ENCODE measurements around the gene ASAP3.

Gene ASAP3

DNA sequence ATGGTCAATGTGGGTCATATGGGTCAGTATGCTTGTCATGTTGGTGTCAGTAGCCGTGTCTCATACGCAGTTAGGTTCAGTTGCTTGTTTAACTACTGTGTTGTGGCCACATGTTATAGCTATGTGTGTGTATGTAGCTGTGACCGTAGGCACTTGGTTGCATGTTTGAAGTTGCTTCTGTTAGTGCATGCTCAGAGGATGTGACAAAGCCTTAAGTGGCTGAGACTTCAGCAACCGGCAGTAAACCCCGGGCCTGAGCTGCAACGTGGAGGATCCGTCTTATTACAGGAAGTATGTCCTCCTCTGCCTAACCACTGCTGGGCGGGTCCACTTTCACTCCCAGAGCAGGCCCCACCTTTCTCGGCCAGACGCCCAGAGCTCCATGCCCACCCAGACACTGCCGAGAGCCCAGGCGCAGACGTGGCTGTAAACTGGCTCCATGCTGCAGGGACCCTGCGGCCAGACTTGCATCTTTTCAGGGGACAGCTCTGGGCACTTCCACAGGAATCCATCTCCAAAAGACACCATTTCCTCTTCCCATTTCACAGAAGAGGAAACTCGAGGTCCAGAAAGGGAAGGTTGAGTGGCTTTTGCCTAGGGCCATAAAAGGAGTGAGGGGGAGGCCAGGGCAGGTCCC is 61.6 kb downstream of the ASAP3 start:
- peak; percentile 41 for DNase-seq

DNA sequence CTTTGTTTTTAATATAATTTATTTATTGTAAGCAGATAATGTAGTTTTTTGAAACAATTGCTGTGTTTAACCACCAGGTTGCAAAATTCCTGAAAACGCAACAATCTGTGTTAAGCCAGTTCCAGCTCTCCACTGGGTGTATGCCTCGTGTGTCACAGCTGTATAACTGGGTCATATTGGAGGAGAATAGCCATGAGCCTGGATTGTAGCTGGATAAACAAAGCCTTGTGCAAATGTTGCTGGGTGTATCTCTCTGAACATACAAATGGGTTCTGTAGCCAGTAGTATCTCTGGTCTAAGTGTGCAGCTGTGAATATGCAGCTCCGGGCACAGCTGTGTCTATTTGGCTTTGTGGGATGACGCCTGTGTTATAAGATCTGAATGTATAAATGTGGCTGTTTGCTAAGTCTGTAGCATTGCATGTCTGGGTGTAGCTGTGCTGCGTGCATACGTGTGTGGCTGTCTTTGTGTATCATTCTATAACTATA is 62.2 kb downstream of the ASAP3 start:
- DNase-seq, result no peak

DNA sequence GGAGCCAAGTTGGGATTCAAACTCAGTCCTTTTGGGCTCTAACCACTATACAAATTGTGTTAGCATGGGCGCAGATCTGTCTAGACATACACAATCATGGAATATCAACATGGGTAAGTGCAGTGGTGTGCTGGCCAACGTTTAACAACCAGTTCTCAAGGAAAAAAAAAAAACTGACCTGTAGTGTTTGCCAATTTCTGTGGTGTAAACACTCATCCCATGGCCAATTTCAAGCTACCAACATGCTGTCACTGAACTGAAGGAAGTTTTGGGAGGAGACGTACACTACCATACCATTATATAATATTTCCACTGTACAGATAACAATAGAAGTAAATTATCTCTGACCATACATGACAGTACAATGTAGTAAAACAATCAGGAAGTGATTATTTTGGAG is 62.6 kb downstream of the ASAP3 start:
- DNase-seq, result no peak

DNA sequence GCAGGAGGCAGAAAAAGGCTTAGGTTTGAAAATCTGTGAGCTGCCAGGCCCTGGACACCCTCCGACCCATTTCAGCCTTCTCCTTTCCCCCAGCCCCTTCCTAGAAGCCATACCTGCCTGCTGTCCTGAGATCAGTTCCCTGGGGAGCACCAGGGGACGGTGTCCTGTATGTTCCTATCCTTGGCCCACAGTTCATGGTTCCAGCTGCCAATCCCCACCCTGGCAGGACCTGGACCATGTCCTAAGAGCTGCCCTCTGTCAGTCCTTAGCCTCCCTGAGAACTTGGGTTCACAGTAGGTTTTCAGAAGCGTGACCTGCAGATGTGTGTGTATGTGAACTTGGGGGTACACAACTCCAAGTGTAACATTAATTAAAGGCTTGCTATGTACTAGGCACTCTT is 63.2 kb downstream of the ASAP3 start:
- no peak for DNase-seq

DNA sequence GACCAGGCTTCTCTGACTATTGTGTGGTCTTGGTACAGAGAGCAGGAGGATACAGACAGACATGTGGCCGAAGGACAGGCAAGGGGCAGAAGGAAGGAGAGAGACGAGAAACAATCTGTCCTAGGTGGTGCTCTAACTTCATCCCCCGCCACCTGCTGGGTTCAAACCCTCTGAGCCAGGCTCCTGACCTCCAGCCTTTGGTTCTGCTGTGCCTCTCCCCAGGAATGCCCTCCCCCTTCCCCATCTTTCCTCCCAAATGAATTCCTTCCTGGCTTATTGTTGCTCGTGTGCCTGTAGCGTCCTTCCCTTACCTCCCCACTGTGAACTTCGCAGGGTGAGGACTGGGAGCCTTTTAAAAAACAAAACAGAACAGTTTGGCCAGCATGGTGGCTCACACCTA is 64.8 kb downstream of the ASAP3 start:
- no peak for DNase-seq

DNA sequence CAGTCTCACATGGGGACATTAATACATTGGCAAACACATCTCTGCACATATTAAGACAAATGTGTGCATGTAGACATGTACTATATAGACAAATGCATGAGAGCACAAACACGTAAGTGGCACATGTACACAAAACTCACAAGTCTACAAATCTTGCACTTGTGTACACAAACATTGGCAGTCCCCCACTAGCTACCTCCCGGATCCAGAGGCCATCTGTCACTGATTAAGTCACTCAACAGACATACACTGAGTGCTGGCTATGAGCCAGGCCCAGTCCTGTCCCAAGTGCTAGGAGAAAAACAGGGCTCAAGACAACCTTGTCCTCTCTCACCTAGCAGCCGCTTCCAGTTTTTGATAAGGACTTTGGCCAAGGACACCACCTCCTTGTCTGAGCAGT is 66.4 kb downstream of the ASAP3 start:
- DNase-seq, result no peak

DNA sequence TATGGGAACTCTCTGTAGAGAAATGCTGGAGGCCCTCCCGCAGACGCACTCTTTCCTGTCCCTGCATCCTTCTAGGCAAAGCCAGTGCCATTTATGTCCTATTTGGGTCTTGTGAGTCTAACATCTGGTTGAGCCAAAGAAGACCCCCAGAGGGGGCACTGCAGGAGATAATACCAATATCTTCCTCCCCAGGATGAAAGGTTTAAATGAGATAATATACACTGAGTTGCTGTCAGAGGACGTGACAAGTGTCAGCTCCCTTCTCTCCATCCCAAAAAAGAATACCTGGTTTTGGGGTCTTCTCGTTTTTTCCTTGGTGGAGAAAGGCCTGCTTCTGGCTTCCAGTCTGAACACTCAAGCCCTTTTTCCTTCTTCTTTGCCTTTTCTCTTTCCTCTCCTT is 67.0 kb downstream of the ASAP3 start:
- no peak for DNase-seq

DNA sequence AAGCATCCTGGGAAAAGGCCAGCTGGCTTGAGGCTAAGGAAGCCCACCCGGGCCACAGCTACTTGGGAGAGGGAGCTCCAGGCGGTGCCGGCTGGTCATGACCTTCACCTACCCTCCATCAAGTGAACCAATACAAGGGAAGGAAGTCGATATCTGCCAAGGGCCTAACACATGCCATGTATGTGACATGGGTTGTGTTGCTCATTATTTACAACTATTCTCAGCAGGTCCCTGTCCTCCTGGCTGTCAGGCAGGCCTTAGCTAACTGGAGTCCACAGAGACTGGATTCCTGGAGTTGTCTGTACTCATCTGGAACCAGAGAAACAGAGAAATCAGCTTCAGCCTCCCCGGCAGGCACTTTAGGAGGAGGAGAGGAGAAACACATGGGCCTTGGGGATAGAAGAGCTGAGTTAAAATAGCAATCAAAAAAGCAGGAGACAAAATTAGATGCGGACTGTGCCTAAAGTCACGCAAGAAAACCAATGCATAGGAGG is 75.1 kb downstream of the ASAP3 start:
- no peak for DNase-seq

DNA sequence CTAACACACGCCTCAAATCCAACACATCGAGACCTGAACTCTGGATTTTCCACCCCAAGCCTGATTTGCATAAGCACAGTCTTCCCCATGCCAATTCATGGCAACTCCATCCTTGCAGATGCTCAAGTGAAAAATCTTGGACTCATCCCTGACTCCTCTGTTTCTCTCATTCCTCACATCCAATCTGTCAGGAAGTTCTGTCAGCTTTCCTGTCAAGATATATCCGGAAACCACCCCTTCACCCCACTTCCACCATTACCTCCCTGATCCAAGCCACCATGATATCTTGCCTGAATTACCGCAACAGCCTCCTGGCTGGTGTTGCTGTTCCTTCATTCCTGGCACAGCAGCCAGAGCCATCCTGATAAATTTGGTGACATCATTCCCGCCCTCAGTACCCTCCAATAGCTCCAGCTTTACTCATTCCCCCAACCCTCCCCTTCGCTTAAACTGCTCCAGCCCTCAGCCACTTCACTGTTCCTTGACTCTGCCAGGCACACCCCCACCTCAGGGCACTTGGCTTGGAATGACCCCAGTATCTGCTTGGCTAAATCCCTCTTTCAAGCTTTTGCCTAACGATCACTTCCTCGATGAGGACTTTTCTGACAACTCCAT is 76.9 kb downstream of the ASAP3 start:
- no peak for DNase-seq

DNA sequence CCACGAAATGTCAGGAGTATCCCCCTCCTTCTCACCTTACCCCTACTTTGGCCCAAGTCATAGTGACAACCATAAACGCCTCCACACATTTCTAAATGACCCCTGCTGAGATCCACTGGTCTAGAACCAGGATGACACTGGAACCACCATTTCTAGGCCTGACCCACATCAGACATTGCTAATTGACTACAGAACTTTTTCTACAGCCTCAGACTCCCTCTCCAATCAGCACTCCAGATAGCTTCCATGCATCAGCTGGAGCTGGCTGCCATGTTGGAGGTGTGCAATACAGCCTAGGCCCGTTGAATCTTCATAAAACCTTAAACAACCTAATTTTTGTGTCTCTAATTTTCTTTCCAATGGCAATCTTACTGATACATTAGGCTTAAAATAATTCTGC is 78.0 kb downstream of the ASAP3 start:
- DNase-seq, result no peak

DNA sequence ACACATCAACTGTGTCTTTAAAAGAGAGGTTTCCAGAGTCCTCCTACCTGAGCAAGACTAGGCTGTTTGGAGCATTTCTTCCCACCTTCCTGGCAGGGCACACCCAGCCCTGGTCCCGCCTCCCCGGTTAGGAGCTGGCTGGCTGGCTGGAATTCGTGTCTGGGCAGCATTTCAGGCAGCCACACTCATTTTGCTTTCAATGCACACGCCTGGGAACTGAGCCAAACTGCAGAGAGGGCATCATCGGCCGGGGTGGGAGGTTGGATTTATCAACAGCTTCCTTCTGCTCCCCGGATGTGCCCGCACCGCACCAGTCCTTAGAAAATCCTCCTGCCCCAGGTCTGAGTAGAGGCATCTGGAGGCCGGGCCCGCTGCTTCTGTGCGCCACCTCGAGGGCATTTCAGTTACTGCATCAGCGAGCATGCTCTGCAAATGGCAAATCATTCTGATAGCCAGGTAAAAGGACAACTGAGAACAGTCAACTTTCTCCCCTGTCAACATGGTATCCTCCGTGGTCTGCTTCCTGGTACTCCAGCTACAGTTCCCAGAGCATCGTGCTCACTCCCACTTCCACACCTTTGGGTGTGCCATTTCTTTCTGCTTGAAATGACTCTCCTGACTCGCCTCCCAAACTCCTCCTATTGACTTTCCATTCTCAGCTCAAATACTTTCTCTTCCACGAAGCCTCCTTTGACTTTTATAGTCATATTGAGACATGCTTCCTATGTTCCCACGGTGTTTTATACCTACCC is 80.1 kb downstream of the ASAP3 start:
- peak; percentile 81 for DNase-seq

DNA sequence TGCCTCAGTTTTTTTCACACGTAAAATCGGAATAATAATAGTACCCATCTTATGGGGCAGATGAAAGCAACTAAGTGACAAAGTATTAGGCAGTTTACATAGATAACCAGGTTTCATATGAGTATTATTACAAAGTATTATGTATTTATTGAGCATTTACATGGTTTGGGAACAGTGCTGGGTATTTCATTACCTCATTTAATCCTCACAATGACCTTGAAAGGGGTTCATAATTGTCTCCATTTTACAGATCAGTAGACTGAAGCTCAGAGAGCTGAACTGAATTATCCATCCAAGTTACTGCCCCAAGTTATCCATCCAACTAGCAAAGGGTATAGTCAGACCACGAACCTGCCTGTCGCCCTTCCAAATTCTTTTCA is 80.6 kb downstream of the ASAP3 start:
- no peak for DNase-seq

DNA sequence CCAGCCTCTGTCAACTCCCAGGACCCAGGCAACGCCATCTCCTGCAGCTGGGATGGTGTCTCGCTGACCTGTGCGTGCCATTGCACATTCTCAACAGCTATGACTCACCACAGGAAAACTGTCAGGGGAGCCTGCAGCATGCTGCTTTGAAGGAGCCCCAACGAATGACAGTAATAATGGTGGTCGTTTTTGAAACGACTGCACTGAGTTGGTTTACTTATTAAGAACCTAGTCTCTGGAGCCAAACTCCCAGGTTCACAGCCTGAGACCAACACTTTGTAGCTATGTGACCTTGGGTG is 81.0 kb downstream of the ASAP3 start:
- DNase-seq, result no peak

DNA sequence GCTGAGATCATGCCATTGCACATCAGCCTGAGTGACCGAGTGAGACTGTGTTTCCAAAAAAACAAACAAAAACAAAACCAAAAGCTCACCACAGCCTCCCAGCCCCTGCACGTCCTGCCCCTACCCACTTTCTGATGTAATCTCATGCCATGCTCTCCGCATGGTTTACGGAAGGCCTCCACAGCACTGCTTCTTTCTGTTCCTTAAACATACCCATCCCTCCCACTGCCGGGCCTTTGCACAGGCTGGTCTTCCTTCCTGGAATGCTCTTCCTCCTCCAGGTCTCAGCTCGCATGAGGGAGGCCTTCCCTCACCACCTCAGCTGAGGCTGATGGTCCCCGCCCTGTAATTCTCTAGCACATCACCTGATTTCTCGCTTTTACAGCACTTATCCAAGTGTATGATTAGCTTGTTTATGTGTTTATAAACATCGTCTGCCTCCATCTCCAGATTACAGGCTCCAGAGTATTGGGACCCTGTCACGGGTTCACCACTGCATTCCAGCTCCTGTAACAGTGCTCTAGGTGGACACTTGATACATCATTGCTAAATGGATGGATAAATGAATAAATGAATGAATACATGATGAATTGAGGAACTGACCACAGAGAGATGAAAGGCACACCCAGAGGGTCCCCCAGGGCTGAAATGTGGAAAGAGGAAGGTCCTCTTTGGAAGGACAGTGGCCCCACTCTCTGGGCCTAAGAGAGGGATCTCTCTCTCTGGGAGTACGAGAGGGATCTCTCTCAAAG is 81.5 kb downstream of the ASAP3 start:
- DNase-seq, result no peak

DNA sequence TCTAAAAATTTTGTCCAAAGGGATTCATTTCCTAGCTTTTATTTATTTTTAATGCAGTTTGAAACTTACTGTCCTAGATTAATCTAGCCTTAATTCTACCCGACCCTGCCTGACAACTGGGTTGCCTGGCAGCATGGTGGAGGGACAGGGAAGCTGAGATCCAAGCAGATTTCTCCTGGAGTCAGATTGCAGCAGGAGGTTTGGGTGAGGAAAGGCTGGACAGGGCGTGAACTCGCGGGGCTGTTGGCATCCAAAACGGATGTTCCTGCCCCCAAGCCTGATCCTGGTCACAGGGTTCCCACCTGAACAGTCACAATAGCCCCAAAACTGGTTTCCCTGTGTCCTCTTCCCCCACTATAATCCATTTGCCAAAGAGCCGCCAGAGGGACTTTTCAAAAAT is 82.7 kb downstream of the ASAP3 start:
- DNase-seq, result no peak

DNA sequence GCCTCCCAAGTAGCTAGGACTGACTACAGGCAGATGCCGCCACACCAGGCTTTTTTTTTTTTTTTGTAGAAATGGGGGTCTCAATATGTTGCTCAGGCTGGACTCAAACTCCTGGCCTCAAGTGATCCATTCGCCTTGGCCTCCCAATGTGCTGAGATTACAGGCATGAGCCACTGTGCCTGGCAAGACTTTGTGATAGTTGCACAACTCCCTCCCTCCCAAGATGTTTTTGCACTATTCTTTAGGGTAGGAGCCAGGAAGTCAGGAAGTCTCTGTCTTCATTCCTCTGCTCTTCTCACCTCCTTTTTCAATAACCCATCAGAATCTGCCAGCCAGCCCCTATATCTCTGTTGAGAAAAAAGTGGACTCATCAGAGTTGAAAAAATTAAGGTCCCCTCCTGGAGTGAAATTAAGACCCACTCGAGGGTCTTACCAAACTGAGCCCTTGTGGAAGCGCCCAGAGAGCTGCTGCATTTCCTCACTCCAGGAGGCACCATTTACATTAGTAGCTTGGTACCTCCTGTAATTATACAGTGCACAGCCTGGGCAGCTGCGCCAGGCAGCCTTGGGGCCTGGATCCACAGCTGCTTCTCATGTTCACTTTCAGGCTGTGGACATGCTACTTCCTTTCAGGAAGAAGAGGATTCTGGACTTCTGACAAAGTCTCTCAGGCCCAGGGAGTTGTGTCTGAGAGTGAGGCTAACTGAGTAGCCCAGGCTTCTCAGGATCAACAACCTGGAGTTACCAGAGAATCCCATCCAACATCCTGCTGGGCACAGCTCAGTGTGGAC is 83.5 kb downstream of the ASAP3 start:
- DNase-seq, result no peak

DNA sequence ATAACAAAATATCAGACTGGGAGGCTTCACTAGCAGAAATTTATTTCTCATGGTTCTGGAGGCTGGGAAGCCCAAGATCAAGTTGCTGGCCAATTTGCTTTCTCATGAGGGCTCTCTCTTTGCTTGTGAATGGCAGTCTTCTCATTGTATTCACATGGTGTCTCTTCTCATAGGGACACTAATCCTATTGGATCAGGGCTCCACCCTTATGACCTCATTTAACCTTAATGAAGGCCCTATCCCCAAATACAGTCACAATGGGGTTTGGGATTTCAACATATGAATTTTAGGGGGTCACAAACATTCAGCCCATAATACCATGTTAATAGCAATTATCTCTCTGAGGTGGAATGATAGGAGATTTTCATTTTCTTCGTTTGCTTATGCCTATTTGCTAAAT is 84.8 kb downstream of the ASAP3 start:
- no peak for DNase-seq

DNA sequence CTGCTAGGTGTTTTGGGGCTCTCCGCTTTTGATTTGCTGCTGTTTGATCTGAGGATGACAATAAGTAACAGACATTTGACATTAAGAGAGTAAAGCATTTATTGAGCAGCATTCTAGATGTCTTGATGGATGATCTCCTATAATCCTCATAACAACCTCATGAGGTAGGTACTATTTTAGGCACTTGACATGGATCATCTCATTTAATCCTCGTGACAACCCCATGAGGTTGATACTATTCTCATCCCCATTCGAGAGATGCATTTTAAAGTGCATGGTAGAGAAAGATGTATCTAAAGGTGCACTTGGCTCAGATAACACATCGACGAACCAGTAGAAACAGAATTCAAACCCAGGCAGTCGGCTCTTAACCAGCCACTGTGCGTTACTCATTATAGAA is 86.1 kb downstream of the ASAP3 start:
- DNase-seq, result no peak

DNA sequence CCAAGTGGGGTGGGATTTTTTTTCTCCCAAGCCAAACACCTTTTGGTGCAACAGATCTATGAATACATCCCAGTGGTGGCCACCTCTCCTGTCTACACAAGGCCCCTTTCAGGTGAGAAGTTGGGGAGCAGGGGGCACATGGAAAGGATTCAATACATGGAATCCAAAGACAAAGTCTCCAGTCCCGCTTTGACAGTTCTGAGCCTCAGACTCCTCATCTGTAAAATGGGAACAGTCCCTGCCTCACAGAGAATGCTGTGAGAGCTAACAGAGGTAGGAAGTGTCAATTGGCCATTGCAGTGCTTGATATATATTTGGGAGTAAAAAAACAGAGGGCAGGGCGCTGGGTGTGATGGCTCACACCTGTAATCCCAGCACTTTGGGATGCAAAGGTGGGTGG is 87.6 kb downstream of the ASAP3 start:
- DNase-seq, result no peak

DNA sequence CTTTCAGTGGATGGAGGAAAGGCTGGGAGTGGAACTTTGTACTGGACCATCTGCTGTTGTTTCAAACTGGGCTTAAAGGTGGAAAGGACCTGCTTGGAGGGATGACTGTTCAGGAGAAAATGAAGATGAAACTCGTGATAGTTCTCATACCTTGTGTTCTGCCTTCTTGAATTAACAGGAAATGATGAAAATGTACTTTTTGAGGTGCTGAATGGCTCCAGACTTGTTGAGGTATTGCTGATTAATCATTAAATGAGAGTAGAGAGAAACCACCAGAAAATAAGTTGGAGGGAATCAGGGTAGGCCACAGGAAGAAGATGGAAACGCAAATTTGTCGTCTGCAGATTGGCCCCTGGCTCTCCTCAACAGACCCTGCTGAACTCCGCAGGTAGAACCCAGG is 88.1 kb downstream of the ASAP3 start:
- no peak for DNase-seq

DNA sequence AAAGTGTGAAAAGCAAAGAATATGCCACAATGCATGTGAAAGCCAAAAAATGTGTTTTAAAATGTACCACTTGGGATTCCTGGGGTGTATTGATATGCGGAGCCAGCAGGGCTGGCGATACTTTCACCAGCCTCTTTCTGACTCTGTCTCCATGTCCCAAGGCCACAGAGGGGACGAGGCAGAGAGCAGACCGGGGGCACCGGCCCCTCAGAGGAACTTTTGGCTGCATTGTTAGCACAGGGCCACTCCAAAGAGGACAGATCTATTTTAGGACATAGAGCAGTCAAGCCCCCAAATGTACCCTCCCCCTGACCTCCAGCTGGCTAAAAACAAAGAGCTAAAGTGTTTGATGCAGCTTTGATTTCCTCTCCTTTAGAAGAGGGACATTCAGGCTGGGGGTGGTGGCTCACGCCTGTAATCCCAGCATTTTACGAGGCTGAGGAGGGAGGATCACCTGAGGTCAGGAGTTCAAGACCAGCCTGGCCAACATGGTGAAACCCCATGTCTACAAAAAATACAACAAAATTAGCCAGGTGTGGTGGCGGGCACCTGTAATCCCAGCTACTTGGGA is 88.7 kb downstream of the ASAP3 start:
- no peak for DNase-seq

DNA sequence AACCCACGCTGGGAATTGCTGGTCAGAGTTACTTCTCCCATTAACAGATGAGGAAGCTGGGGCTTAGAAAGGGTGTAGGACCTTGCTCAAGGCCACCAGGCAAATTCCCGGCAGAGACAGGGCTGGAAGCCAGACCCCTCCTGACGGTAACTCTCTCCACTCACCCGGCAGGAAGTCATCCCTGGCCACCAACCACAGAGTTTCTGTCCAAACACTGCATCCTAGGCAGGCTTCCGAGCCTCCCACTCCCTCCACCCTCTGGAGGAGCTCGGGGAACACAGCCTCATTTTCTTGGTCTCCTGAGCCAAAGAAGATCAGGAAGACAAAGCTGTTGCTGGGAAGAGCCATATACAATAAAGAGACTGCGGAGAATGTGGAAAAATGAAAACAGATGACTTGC is 89.3 kb downstream of the ASAP3 start:
- no peak for DNase-seq

DNA sequence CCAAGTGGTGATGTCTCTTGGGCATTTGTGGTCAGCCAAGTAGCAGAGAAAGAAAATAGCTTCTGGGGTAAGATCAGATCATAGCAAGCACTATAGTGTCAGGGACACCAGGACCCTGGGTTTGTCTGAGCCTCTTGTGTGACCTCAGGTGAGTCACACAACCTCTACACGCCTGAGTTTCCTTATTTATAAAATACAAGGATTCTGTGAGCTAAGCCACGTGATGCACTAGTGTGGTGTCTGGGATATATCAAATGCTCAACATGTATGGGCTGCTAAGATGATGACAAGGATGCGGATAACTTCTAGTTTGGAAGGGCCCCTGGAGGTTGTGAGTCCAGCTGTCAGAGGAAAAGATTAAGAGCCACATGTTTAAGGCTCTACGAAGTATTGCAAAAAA is 89.8 kb downstream of the ASAP3 start:
- DNase-seq, result no peak
